T47D (cell line): ENCODE measurements around the gene MYPOP.
"Not testable (repeated sequence)": the region's sequence is repeated elsewhere in the genome, so short reads cannot be mapped to it uniquely, and the experiment has no call there.

Source experiments
- DNase-seq, 2 experiments: peaks; one replicate each; pipeline versions ENCODE4 v3.0.0 to v3.0.0-alpha.2; 2011 to 2012; ENCODE audit warnings: low read depth in 1 of 2, low spot score in 1 of 2
- JUND ChIP-seq: IDR thresholded peaks from 2 replicates; pipeline ENCODE4 v1.6.1; 2012; ENCODE audit warnings: low read depth
- in situ Hi-C: cut with HindIII; loops from 2 replicates; pipeline ENCODE4 v1.10.0; 2016; ENCODE audit warnings: low sequenced_read_pairs, low pct_unique_long_range_greater_than_20kb

MYPOP gene

DNA sequence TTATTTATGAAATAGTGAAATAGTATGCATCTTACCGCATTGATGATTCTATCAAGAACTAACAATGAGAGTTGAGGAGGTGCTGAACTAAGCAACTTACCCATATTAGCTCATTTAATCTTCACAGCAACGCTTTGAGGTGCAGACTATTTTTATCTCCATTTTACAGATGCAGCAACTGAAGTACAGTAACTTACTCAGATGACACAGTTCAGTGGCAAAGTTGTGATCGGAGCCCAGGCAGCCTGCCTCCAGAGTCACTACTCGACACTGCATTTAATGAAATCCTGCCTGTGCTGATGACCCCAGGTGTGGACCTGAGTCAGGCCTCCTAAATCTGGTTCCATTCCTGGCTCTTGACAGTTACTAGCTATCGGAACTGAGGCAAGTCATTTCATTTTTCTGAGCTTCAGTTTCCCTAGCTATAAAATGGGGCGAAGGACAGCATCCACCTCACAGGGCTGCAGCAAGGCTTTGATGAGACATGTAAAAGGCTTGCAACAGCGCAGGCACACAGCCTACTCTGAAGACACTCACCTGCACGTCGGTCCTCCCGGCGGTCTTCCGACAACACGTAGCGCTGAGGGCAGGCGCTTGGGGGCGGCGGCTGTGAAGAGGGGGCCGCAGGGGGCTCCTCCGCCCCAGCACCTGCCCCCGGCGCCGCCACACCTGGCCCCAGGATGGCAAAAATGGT is 1.5 kb downstream of the MYPOP start:
- no peak for TF ChIP-seq JUND
- in situ Hi-C loops = no loop called here
- no peak for DNase-seq

DNA sequence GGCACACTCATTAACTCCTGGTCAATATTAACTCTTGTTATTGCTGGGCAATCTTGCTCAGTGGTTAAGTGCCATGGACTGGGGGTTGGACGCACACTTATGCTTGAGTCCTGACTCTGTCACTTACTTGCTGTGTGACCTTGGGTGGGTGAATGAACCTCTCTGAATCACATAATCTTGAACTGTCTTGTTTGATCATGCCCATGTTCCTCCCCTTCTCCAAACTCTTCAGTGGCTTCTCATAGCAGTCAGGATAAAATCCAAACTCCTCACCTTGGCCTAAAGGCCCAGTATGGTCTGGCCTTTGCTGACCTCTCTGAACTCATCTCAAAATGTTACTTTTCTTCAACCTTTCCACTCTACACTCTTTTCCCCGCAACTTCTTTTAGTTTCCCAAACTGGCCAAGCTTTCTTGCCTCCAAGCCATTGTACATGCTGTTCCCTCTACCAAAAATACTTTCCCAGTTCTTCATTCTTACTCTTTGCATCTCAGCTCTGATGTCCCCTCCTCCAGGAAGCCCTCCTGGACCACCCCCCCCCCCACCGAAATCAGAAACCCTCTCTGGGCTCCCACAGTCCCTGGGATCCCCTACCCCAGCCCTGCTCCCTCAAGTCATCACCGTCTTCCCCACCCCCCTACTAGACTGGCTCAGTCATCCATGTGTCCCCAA is 2.4 kb downstream of the MYPOP start:
- no peak for TF ChIP-seq JUND
- in situ Hi-C loops = no loop called here
- no peak for DNase-seq

DNA sequence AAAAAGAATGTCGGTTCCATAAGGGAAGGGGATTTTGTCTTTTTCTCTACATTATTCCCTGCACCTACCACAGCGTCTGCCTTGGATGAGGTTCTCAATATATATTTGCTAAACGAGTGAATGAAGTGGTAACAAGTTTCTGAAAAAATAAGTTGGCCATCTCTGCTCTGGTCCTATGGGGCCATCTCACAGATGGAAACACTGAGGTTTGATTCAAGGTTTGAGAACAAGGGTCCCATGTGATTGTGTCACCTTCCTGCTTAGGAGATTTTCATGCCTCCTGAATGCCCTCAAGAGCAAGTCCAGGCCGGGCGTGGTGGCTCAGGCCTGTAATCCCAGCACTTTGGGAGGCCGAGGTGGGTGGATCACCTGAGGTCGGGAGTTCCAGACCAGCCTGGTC is 3.2 kb downstream of the MYPOP start:
- TF ChIP-seq JUND = no peak
- in situ Hi-C loops = no loop called here
- no peak for DNase-seq

DNA sequence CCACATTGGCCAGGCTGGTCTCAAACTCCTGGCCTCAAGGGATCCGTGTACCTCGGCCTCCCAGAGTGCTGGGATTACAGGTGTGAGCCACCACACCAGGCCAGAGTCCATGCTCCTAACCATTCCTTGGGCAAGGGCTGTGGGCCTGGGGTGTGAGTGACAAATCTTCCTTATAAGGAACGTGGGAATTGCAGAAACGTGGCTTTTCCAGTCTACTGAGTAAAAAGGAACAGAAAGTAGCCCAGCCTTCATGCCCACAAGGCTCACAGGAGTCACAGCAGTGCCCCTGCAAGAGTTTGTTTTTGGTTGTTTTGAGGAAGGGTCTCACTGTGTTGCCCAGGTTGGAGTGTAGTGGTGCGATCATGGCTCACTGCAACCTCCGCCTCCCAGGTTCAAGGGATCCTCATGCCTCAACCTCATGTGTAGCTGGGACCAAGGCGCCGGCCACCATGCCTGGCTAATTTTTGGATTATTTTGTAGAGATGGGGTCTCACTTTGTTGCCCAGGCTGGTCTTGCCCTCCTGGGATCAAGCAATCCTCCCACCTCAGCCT is 5.1 kb downstream of the MYPOP start:
- TF ChIP-seq JUND = no peak
- DNase-seq = no peak
- in situ Hi-C loops = no loop called here

DNA sequence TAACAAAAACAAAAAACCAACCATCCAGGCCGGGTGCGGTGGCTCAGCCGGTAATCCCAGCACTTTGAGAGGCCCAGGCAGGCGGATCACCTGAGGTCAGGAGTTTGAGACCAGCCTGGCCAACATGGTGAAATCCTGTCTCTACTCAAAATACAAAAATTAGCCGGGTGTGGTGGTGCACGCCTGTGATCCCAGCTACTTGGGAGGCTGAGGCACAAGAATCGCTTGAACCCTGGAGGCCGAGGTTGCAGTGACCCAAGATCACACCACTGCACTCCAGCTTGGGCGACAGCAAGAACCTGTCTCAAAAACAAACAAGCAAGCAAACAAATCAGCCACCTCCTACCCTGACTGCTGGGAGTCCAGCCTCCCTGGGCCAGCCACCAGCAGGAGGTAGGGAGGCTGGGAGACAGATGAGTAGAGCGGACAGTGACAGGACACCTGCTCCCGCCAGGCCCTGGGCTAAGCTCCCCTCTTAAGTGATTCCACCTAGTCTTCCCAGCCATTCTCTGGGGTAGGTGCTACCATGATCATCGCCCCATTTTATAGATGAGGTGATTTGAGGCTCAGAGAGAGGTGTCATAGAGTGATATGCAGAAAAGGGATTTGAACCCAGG is 6.3 kb downstream of the MYPOP start:
- in situ Hi-C loops = not testable (repeated sequence)
- DNase-seq = peak in 1 of 2 experiments; percentile 34

DNA sequence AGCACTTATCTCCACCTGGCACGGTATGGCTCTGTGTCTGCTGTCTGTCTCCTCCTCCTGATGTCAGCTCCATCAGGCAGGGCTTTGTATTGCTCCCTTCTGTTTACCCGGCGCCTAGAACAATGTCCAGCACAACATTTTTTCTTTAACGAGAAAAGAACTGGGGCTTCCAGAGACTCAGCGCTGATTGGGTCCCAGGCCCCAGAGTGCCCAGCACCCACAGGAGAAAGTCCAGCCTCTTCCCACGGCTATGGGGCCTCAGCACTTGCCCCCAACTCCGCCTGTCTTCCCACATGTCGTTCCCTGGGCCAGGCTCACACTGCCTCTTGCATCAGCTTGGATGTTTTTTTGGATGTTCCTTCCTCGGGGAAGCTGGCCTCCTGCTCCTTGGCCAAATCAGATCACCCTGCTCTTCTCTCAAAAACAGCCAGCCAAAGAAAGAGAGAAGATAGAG is 6.9 kb downstream of the MYPOP start:
- DNase-seq = no peak
- in situ Hi-C loops = no loop called here
- TF ChIP-seq JUND = no peak

DNA sequence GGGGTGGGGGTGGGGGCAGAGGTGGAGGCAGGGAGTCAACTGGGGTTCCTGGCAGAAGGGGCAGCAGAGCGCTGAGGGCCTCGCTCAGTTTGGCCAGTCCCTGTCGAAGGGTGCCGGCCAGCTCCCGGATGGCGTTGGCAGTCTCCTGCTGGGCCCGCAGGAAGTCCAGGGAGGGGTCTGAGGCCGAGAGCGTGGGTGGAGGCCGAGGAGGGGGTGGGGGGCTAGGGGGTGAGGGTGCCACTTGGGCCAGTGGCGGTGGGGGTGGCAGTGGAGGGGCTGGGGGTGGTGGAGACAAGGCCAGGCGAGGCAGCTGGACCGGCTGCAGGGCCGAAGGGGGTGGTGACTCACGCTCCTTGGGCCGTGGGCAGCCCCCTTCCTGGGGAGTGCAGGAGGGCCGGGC is 11.5 kb downstream of the MYPOP start:
- no peak for DNase-seq
- in situ Hi-C loops = no loop called here
- no peak for TF ChIP-seq JUND

DNA sequence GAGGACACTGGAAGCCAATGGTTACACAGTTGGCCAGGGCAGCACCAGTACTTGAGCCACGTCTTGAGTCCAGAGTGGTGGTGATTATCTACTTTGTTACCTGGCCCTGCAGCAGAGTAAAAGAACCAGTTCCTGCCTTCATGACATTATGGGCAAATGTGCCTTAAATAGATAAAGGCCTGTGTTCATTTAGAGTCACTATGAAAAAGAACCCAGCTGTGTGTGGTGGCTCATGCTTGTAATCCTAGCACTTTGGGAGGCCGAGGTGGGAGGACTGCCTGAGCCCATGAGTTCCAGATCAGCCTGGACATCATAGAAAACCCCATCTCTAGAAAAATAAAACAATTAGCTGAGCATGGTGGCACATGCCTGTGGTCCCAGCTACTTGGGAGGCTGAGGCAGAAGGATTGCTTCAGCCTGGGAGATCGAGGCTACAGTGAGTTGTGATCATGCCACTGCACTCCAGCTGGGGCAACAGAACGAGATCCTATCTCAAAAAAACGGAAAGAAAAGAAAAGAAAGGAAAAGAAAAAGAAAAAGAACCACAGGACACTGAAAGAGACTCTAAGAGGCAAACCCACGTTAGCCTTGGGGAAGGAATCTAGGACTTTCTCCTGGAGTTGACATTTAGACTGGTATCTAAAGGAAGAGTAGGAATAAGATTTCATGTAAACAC is 13.1 kb downstream of the MYPOP start:
- TF ChIP-seq JUND = no peak
- no peak for DNase-seq
- in situ Hi-C loops = no loop called here

DNA sequence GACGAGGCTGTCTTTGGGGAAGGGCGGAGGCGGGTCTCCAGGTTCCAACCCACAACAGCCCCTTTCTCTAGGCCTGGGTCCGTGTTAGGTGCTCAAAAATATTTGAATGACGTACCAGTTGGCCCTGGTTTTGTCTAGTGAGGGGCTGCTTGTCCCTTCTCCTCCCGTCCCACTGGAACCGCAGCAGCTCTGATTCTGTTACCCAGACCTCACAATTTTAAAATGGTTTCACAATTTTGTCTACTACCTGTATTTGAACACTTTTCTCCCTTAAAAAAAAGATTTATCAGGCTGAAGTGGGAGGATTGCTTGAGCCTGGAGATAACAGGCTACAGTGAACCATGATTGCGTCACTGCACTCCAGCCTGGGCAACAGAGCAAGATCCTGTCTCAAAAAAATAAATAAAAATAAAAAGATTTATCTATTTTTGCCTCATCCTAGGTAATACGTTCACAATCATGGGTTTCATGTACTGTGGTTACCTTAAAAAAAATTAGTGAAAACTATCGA is 15.2 kb downstream of the MYPOP start:
- DNase-seq = no peak
- in situ Hi-C loops = no loop called here
- TF ChIP-seq JUND = no peak

DNA sequence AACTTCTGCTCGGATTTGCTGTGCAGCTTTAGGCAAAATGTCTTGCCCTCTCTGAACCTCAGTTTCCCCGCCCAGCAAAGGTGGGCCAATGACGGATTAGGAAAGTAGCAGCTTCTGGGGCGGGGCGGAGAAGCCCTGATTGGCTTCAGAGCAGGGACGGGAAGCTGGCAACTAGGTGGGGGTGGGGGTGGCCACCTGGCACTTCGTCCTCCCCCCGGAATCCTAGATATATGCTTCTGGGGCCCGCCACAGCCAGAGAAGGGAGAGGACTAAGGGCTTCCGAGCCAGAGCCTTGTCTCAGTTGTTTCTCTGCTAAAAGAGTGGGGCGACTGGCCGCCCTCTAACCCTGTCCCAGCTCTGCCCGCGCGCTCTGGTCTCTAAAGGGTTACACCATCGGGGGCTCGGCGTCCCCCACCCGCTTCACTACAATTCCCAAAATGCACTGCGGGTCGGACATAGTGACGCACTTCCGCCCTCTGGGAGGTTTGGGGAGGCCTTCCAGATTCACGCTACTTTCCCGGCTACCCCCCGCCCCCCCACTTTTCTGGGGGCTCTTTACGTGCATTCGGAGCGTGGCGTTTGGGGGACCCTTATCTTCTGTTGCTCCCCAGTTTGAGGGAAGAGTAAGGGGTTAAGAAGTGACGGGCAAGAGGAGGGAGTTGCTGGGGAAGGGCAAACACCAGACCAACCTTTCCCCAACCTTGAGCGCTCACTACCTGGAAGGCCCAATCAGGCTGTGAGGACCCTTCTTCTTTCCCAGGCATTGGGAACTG is 15.8 kb downstream of the MYPOP start:
- in situ Hi-C loops = no loop called here
- DNase-seq = peak; percentile 84 to 94
- TF ChIP-seq JUND = no peak

DNA sequence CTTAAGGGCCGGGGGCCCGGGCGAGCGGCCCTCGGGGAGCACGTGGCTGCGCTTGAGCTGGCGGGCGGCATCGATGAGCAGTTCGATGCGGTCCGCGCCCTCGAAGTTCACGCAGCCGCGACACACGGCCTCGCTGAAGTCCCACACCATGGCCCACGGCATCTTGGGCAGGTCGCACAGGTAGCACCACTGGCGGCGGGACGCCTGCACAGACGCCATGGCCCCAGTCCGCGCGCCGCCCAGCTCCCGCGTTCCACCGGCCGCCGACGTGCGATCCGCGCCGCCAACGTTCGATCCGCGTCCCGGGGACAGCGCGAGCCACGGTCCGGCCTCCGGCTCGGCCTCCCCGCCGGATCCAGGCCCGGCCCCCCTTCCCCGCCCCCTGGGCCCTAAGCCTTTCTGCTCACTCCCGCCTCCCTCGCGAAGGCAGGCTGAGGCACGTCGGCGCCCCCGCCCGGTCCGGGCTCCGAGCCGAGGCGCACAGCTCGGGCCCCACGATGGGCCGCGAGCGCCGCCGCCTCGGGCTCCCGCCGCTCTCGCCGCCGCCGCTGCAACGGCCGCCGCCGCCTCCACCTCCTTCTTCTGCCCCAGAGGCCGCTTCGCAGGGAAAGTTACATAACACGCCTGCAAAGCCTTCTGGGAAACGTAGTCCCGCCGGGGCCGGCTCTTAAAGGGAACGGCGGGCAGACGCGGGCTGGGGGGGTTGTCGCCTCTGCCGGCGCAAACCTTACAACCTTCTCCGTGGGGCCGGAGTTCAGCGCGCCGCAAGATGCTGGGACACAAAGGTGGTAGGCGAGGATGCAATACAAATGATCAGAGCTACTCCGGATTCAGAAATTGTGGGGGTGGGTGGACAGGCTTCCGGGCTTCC is 16.6 kb downstream of the MYPOP start, which contains the start of gene IRF2BP1:
Gene IRF2BP1, minus strand, starts transcription at position 586 of the 871 bp plus-strand sequence. Its CDS starts 367 bp downstream, at position 219.
- in situ Hi-C loops = no loop called here
- no peak for TF ChIP-seq JUND
- peak in 1 of 2 experiments; percentile 94 for DNase-seq
